Osteoblast (primary cell): ENCODE data around the gene PDE11A. TPM values are rescaled to one million over a fixed set of nuclear protein-coding genes. Genes with fewer than 3 reads are reported as not detected.

Experiments used
- DNase-seq: peaks from one replicate; pipeline ENCODE4 v3.0.0; 2011; ENCODE audit warnings: low spot score, mixed read lengths; ENCODE audit not compliant: insufficient read length; ENCODE audit errors: missing footprints
- H2AFZ ChIP-seq: 2 replicates; pipeline ENCODE4 v1.6.0; 2011; ENCODE audit warnings: mild to moderate bottlenecking, low read length
- H3K27ac ChIP-seq: 2 replicates; pipeline ENCODE4 v1.5.1; 2011; ENCODE audit warnings: mild to moderate bottlenecking, low read depth, low read length, moderate library complexity
- H3K27me3 ChIP-seq: 2 replicates; pipeline ENCODE4 v1.6.0; 2012; ENCODE audit warnings: mild to moderate bottlenecking, control low read depth, inconsistent platforms, low read length, moderate library complexity; ENCODE audit not compliant: insufficient read depth
- H3K36me3 ChIP-seq: 2 replicates; pipeline ENCODE4 v1.5.1; 2011; ENCODE audit warnings: mild to moderate bottlenecking, low read length, control low read depth, moderate library complexity; ENCODE audit not compliant: insufficient read depth
- H3K4me1 ChIP-seq: 2 replicates; pipeline ENCODE4 v1.5.1; 2011; ENCODE audit warnings: mild to moderate bottlenecking, low read length, control low read depth, moderate library complexity; ENCODE audit not compliant: insufficient read depth
- H3K4me2 ChIP-seq: 2 replicates; pipeline ENCODE4 v1.6.0; 2011; ENCODE audit warnings: mild to moderate bottlenecking, low read length; ENCODE audit not compliant: insufficient read depth
- H3K4me3 ChIP-seq: fragments of 200-600 bp; sonication (generic); 3 replicates; pipeline ENCODE4 v1.5.1; 2012; ENCODE audit warnings: mild to moderate bottlenecking, low read length, inconsistent platforms; ENCODE audit not compliant: insufficient read depth
- H3K79me2 ChIP-seq: 2 replicates; pipeline ENCODE4 v1.6.0; 2012; ENCODE audit warnings: mild to moderate bottlenecking, low read length, control low read depth, inconsistent platforms; ENCODE audit not compliant: insufficient read depth
- H3K9me3 ChIP-seq: 2 replicates; pipeline ENCODE4 v1.5.1; 2011; ENCODE audit warnings: low read depth, low read length, control low read depth
- H4K20me1 ChIP-seq: 2 replicates; pipeline ENCODE4 v1.6.0; 2012; ENCODE audit warnings: mild to moderate bottlenecking, low read length, control low read depth; ENCODE audit not compliant: insufficient read depth
- total RNA-seq: library from RNA; depleted of rRNA; stranded (reverse); fragments of >200 nt; gene quantifications from 2 replicates; pipeline ENCODE4 v1.2.3, GENCODE V29; 2012
- TF ChIP-seq, protein P1 (sequence below): IDR thresholded peaks from 2 replicates; pipeline ENCODE4 v1.5.1; 2011; ENCODE audit warnings: mild to moderate bottlenecking, low read depth, low read length, moderate library complexity; ENCODE audit errors: extremely low read depth

PDE11A gene
- total RNA-seq, 1 donor: 0.36 TPM

- no peaks in the 10 kb centered on the region for H3K9me3 ChIP-seq
- H2AFZ ChIP-seq: no peak overlapping the region
- no peak overlapping the region for H3K27ac ChIP-seq
- no peaks in the 10 kb centered on the region for H4K20me1 ChIP-seq
- TF ChIP-seq, protein P1, sequence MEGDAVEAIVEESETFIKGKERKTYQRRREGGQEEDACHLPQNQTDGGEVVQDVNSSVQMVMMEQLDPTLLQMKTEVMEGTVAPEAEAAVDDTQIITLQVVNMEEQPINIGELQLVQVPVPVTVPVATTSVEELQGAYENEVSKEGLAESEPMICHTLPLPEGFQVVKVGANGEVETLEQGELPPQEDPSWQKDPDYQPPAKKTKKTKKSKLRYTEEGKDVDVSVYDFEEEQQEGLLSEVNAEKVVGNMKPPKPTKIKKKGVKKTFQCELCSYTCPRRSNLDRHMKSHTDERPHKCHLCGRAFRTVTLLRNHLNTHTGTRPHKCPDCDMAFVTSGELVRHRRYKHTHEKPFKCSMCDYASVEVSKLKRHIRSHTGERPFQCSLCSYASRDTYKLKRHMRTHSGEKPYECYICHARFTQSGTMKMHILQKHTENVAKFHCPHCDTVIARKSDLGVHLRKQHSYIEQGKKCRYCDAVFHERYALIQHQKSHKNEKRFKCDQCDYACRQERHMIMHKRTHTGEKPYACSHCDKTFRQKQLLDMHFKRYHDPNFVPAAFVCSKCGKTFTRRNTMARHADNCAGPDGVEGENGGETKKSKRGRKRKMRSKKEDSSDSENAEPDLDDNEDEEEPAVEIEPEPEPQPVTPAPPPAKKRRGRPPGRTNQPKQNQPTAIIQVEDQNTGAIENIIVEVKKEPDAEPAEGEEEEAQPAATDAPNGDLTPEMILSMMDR: peak; percentile 61
- no peak overlapping the region for H3K4me2 ChIP-seq
- no peak overlapping the region for H3K4me3 ChIP-seq
- no peaks in the 10 kb centered on the region for H3K36me3 ChIP-seq
- no peaks in the 10 kb centered on the region for H3K27me3 ChIP-seq
- H3K79me2 ChIP-seq: peaks cover 22% of the 10 kb centered on the region
- peaks cover 12% of the 10 kb centered on the region for H3K4me1 ChIP-seq
- DNase-seq: peak; percentile 90
These were observed 37.2 kb upstream of the PDE11A start for GRCh38 chr2:178109813-178110212.

- no peaks in the 10 kb centered on the region for H3K27me3 ChIP-seq
- H3K9me3 ChIP-seq: no peaks in the 10 kb centered on the region
- no peak overlapping the region for H3K4me3 ChIP-seq
- no peak overlapping the region for H2AFZ ChIP-seq
- TF ChIP-seq, protein P1: no peak
- DNase-seq: no peak
- no peak overlapping the region for H3K27ac ChIP-seq
- no peaks in the 10 kb centered on the region for H3K36me3 ChIP-seq
- peaks cover 5% of the 10 kb centered on the region for H3K4me1 ChIP-seq
- no peaks in the 10 kb centered on the region for H4K20me1 ChIP-seq
- no peak overlapping the region for H3K4me2 ChIP-seq
- H3K79me2 ChIP-seq: peaks cover 9% of the 10 kb centered on the region
These were observed 35.6 kb upstream of the PDE11A start for GRCh38 chr2:178108176-178108575.

DNA sequence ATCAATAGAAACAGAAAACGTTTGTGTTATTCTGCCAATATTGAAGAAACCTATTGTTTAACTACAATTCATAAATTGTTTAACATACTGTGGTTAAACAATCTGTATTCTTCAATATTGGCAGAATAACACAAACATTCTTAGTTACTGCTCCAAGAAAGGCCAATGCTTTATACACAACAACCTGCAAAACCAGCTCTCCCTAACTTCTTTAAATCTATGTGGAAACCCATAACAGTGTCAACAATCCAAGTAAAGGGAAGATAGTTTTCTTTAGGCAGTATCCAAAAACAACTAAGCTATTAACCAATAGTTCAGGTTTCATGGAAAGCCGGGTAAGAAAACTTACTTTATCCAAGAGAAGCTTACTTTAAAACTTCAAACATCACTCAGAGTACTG, 33.5 kb upstream of the PDE11A start:
- Histone ChIP-seq H4K20me1 (no peaks in the 10 kb centered on the region), H3K4me3 (no peak overlapping the region), H3K4me1 (no peaks in the 10 kb centered on the region), H3K4me2 (no peak overlapping the region), H3K36me3 (no peaks in the 10 kb centered on the region), H3K9me3 (no peaks in the 10 kb centered on the region), H3K27ac (no peak overlapping the region), H3K79me2 (no peaks in the 10 kb centered on the region), H2AFZ (no peak overlapping the region), H3K27me3 (no peaks in the 10 kb centered on the region)
- TF ChIP-seq, protein P1: no peak
- DNase-seq: no peak

DNA sequence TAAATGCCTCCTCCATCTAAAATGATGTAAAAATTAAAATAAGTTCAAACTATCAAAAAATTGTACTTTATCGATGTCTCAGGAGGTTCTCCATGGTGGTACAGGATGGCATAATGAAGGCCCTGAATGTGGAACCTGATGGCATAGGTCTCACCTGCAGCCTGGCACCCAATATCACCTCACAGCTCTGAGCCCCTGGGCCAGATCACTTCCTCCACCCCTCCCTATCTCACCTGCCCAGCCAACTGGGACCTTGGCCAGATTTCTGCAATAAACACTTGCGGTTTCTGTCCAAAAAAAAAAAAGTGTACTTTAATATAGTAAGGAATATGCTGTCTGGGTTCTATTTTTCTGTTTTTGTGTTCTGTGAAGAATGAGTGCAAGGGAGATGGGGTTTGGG, 33.0 kb upstream of the PDE11A start:
- no peaks in the 10 kb centered on the region for H3K79me2 ChIP-seq
- peak; percentile 8 for DNase-seq

More for the DNA sequence above, 33.0 kb upstream of the PDE11A start:
- H2AFZ ChIP-seq: no peak overlapping the region
- no peak overlapping the region for H3K4me2 ChIP-seq
- H3K27ac ChIP-seq: no peak overlapping the region
- H4K20me1 ChIP-seq: no peaks in the 10 kb centered on the region
- H3K36me3 ChIP-seq: no peaks in the 10 kb centered on the region
- H3K27me3 ChIP-seq: no peaks in the 10 kb centered on the region
- no peaks in the 10 kb centered on the region for H3K9me3 ChIP-seq
- H3K4me1 ChIP-seq: no peaks in the 10 kb centered on the region
- no peak overlapping the region for H3K4me3 ChIP-seq
- TF ChIP-seq, protein P1: no peak
